ENCODE measurements around the gene TRAPPC3. TPM values are rescaled to one million over a fixed set of nuclear protein-coding genes. Genes with fewer than 3 reads are reported as not detected.
A peak's percentile ranks its signal among the peaks of the same experiment; 100 is the strongest.

Gene TRAPPC3
- total RNA-seq, 1 experiment from 2014 or later = 98.7 TPM

DNA sequence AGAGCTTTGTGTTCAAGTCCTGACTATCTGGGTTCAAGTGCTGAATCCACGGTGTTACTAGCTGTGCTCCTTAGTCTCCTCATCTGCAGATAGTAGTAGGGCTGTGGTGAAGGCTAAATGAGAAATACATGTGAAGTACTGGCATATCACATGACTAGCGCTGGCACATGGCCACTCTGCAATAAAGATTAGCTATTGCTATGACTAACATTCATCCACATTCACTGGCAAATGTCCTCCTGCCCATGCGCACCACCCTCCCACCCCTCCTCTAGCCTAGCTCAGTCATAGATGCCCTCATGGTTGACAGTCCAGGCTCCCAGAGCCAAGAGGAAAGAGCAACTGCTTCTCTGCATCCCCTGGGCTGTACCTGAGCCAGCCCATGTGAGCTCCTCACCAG, 15.8 kb downstream of the TRAPPC3 start:
- H3K4me3 ChIP-seq (ENCODE audit: low read depth in 2 of 2, low read length in 2 of 2) = no peak overlapping the region
- no peak for DNase-seq (ENCODE audit: low read depth, low spot score)
- ATAC-seq = peak; percentile 39
- intact Hi-C loops (cut with micrococcal nuclease; ENCODE audit: unreplicated experiment) (no loop called here), in situ Hi-C loops (cut with HindIII; ENCODE audit: low pct_unique_long_range_greater_than_20kb, low sequenced_read_pairs) (no loop called here)
- TF ChIP-seq SIN3A (IDR thresholded peaks at IDR 0.05; ENCODE audit: borderline replicate concordance, insufficient read depth, low read depth, low read length) (no peak), TCF7L2 (IDR thresholded peaks at IDR 0.05; ENCODE audit: low read depth, low read length) (no peak), REST (IDR thresholded peaks at IDR 0.05; ENCODE audit: insufficient read depth in 1 of 2, low read depth in 2 of 2, low read length in 1 of 2) (no peak), POLR2AphosphoS5 (IDR thresholded peaks at IDR 0.05; ENCODE audit: low read depth, low read length) (no peak)
- TF ChIP-seq, protein P1, sequence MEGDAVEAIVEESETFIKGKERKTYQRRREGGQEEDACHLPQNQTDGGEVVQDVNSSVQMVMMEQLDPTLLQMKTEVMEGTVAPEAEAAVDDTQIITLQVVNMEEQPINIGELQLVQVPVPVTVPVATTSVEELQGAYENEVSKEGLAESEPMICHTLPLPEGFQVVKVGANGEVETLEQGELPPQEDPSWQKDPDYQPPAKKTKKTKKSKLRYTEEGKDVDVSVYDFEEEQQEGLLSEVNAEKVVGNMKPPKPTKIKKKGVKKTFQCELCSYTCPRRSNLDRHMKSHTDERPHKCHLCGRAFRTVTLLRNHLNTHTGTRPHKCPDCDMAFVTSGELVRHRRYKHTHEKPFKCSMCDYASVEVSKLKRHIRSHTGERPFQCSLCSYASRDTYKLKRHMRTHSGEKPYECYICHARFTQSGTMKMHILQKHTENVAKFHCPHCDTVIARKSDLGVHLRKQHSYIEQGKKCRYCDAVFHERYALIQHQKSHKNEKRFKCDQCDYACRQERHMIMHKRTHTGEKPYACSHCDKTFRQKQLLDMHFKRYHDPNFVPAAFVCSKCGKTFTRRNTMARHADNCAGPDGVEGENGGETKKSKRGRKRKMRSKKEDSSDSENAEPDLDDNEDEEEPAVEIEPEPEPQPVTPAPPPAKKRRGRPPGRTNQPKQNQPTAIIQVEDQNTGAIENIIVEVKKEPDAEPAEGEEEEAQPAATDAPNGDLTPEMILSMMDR (IDR thresholded peaks at IDR 0.05) = no peak
- no peaks in the 10 kb centered on the region for H3K9me3 ChIP-seq (ENCODE audit: control insufficient read depth, insufficient read depth, low read depth, low read length)
- ChIA-PET CTCF (interaction anchor here (0.6 kb wide), 2 partner anchors 29 to 94 kb away, joined by 3 to 4 read pairs; no protein-coding TSS in a partner anchor), POLR2A (interaction anchor here (0.6 kb wide), 1 partner anchor 20 kb away, joined by 3 read pairs; no protein-coding TSS in a partner anchor)
- no TSS peak for BruUV-seq (replicated peaks)
- no peak overlapping the region for H3K27ac ChIP-seq (ENCODE audit: low read length)
- H3K27me3 ChIP-seq (ENCODE audit: control insufficient read depth, insufficient read depth, low read length) = no peaks in the 10 kb centered on the region
- H3K4me1 ChIP-seq (ENCODE audit: control insufficient read depth, insufficient read depth, low read length) = peaks cover 3% of the 10 kb centered on the region; the same call in 1 of the 2 replicates
- peaks cover 15% of the 10 kb centered on the region for H3K36me3 ChIP-seq (ENCODE audit: control insufficient read depth, insufficient read depth, low read length)

DNA sequence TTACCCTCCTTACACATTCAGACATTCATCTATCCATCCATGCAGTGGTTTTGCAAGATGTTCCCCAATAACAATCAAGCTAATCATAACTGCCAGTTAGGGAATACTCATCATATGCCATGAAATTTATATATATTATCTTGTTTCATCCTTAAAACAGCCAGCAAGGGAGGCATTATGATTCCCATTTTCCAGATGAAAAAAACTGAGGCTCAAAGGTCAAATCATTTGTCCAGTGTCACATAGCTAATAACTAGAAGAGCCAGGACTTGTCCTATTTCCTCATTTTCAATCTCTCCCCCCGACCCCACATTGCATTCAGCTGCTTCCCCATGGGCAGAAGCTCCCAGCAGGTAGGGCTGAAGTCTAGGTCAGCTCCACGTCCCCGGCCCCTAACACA, 17.3 kb downstream of the TRAPPC3 start:
- Histone ChIP-seq H3K27me3 (ENCODE audit: control insufficient read depth, insufficient read depth, low read length) (no peaks in the 10 kb centered on the region), H3K9me3 (ENCODE audit: control insufficient read depth, insufficient read depth, low read depth, low read length) (no peaks in the 10 kb centered on the region), H3K36me3 (ENCODE audit: control insufficient read depth, insufficient read depth, low read length) (peaks cover 3% of the 10 kb centered on the region; the same call in 1 of the 2 replicates), H3K27ac (ENCODE audit: low read length) (no peak overlapping the region), H3K4me3 (ENCODE audit: low read depth in 2 of 2, low read length in 2 of 2) (no peak overlapping the region), H3K4me1 (ENCODE audit: control insufficient read depth, insufficient read depth, low read length) (peaks cover 3% of the 10 kb centered on the region; the same call in 1 of the 2 replicates)
- in situ Hi-C loops (cut with HindIII; ENCODE audit: low pct_unique_long_range_greater_than_20kb, low sequenced_read_pairs) (no loop called here), intact Hi-C loops (cut with micrococcal nuclease; ENCODE audit: unreplicated experiment) (no loop called here)
- no peak for DNase-seq (ENCODE audit: low read depth, low spot score)
- ChIA-PET CTCF (interaction anchor here (0.8 to 1.3 kb wide), 3 partner anchors 30 to 64 kb away, joined by 3 to 4 read pairs (median 3); no protein-coding TSS in a partner anchor), POLR2A (no interaction called here)
- no peak for ATAC-seq
- TF ChIP-seq REST (IDR thresholded peaks at IDR 0.05; ENCODE audit: insufficient read depth in 1 of 2, low read depth in 2 of 2, low read length in 1 of 2) (no peak), POLR2AphosphoS5 (IDR thresholded peaks at IDR 0.05; ENCODE audit: low read depth, low read length) (no peak), TCF7L2 (IDR thresholded peaks at IDR 0.05; ENCODE audit: low read depth, low read length) (no peak), SIN3A (IDR thresholded peaks at IDR 0.05; ENCODE audit: borderline replicate concordance, insufficient read depth, low read depth, low read length) (no peak)
- TF ChIP-seq, protein P1 (IDR thresholded peaks at IDR 0.05) = no peak
- no TSS peak for BruUV-seq (replicated peaks)
